Right atrium auricular region (tissue), 2 donors: ENCODE results near the gene RBM6. TPM values are rescaled to one million over a fixed set of nuclear protein-coding genes. Genes with fewer than 3 reads are reported as not detected.

Experiments
- DNase-seq: peaks from one replicate; pipeline ENCODE4 v3.0.0-alpha.2; 2019; ENCODE audit warnings: low spot score
- H3K27ac ChIP-seq, 2 donors: fragments of 200-600 bp; sonication (generic); 1 replicate in 1 of 2; 2 replicates in 1 of 2; pipeline ENCODE4 v1.5.1; 2016 to 2019
- H3K27me3 ChIP-seq, 2 donors: fragments of 200-600 bp; sonication (generic); one replicate each; pipeline versions ENCODE4 v1.5.1 to v1.6.0; 2017 to 2019
- H3K36me3 ChIP-seq: fragments of 200-600 bp; sonication (generic); one replicate; pipeline ENCODE4 v1.5.1; 2016
- H3K4me1 ChIP-seq, 2 donors: fragments of 200-600 bp; sonication (generic); one replicate each; pipeline versions ENCODE4 v1.5.1 to v1.6.0; 2017 to 2019
- H3K4me3 ChIP-seq, 2 donors: fragments of 200-600 bp; sonication (generic); 1 replicate in 1 of 2; 2 replicates in 1 of 2; pipeline ENCODE4 v1.5.1; 2017 to 2019; ENCODE audit warnings: mild to moderate bottlenecking in 1 of 2, moderate library complexity in 1 of 2
- H3K9me3 ChIP-seq, 2 donors: fragments of 200-600 bp; sonication (generic); one replicate each; pipeline ENCODE4 v1.5.1; 2019
- CTCF ChIP-seq, 2 donors: fragments of 200-600 bp; sonication (generic); IDR thresholded peaks; one replicate each; pipeline ENCODE4 v1.5.1; 2019; ENCODE audit warnings: antibody characterized with exemption in 2 of 2
- total RNA-seq, 2 donors: library from RNA; depleted of rRNA; stranded (reverse); fragments of >200 nt; gene quantifications; one replicate each; pipeline ENCODE4 v1.1.0, GENCODE V29; 2016

The RBM6 gene
- total RNA-seq, 2 donors from 2014 or later = 34.6 to 38.0 TPM

- Histone ChIP-seq H3K4me1 (no peaks in the 10 kb centered on the region), H3K36me3 (peaks cover 29% of the 10 kb centered on the region), H3K9me3 (no peaks in the 10 kb centered on the region), H3K4me3 (no peak overlapping the region), H3K27me3 (no peaks in the 10 kb centered on the region), H3K27ac (no peak overlapping the region)
- TF ChIP-seq CTCF (IDR thresholded peaks at IDR 0.05) = no peak
- no peak for DNase-seq
Measured at GRCh38 chr3:49984394-49984793, 44.4 kb downstream of the RBM6 start.

- no peak overlapping the region for H3K27ac ChIP-seq
- no peak for DNase-seq
- no peaks in the 10 kb centered on the region for H3K9me3 ChIP-seq
- no peak overlapping the region for H3K4me3 ChIP-seq
- TF ChIP-seq CTCF (IDR thresholded peaks at IDR 0.05) = no peak
- no peaks in the 10 kb centered on the region for H3K4me1 ChIP-seq
- H3K27me3 ChIP-seq = no peaks in the 10 kb centered on the region
- H3K36me3 ChIP-seq = peaks cover 29% of the 10 kb centered on the region
Measured at GRCh38 chr3:49992326-49992725, 52.4 kb downstream of the RBM6 start.

GRCh38 chr3:49994476-49994875 is 54.5 kb downstream of the RBM6 start:
- Histone ChIP-seq H3K27ac (no peak overlapping the region), H3K27me3 (no peaks in the 10 kb centered on the region), H3K4me3 (no peak overlapping the region), H3K4me1 (no peaks in the 10 kb centered on the region), H3K9me3 (no peaks in the 10 kb centered on the region), H3K36me3 (peaks cover 10% of the 10 kb centered on the region)
- no peak for TF ChIP-seq CTCF (IDR thresholded peaks at IDR 0.05)
- no peak for DNase-seq

GRCh38 chr3:49996016-49996415 is 56.1 kb downstream of the RBM6 start:
- no peaks in the 10 kb centered on the region for H3K27me3 ChIP-seq
- no peak overlapping the region for H3K4me3 ChIP-seq
- no peaks in the 10 kb centered on the region for H3K36me3 ChIP-seq
- no peak for DNase-seq
- H3K4me1 ChIP-seq = no peaks in the 10 kb centered on the region
- no peak overlapping the region for H3K27ac ChIP-seq
- no peaks in the 10 kb centered on the region for H3K9me3 ChIP-seq
- no peak for TF ChIP-seq CTCF (IDR thresholded peaks at IDR 0.05)

GRCh38 chr3:49997862-49998261 is 57.9 kb downstream of the RBM6 start:
- no peak for DNase-seq
- no peak for TF ChIP-seq CTCF (IDR thresholded peaks at IDR 0.05)

GRCh38 chr3:49998326-49998725 is 58.4 kb downstream of the RBM6 start:
- H3K36me3 ChIP-seq = peaks cover 5% of the 10 kb centered on the region
- H3K27ac ChIP-seq = no peak overlapping the region
- H3K27me3 ChIP-seq = no peaks in the 10 kb centered on the region
- no peak for TF ChIP-seq CTCF (IDR thresholded peaks at IDR 0.05)
- no peak overlapping the region for H3K4me3 ChIP-seq
- no peaks in the 10 kb centered on the region for H3K4me1 ChIP-seq
- H3K9me3 ChIP-seq = no peaks in the 10 kb centered on the region
- DNase-seq = no peak

More at GRCh38 chr3:49997862-49998261, 57.9 kb downstream of the RBM6 start:
- no peaks in the 10 kb centered on the region for H3K9me3 ChIP-seq
- H3K27me3 ChIP-seq = no peaks in the 10 kb centered on the region
- H3K36me3 ChIP-seq = peaks cover 5% of the 10 kb centered on the region
- no peak overlapping the region for H3K4me3 ChIP-seq
- no peaks in the 10 kb centered on the region for H3K4me1 ChIP-seq
- H3K27ac ChIP-seq = no peak overlapping the region
